OCI-LY1 (cell line): Measurements from ENCODE around the gene TPCN2.

Experiments
- EZH2 ChIP-seq: fragments of 200-600 bp; sonication (generic), shearing (Covaris generic); IDR thresholded peaks from 2 replicates; pipeline ENCODE4 v1.8.0; 2017; ENCODE audit warnings: borderline replicate concordance, mixed run types, mild to moderate bottlenecking, antibody characterized with exemption, low read length, moderate library complexity, mixed read lengths
- TF ChIP-seq, protein P1 (sequence below): fragments of 200-600 bp; sonication (generic), shearing (Covaris generic); IDR thresholded peaks from 2 replicates; pipeline ENCODE4 v1.5.1; 2017; ENCODE audit warnings: mild to moderate bottlenecking, antibody characterized with exemption, low read length, moderate library complexity, mixed read lengths

DNA sequence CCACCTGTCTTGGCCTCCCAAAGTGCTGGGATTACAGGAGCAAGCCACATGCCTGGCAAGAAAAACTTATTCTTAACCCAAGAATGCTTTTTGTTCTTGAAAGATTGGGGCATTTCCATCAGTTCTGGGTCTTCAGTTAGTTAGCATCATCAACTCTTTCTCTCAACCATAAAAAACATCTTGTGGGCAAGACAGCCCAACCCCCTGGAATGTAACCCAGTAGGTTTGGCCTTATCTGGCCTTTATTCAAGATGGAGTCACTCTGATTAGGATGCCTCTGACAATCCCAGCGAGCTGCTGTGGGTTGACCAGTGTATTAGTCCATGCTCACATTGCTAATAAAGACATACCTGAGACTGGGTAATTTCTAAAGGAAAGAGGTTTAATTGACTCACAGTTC lies 9.2 kb upstream of the TPCN2 start:
- TF ChIP-seq, protein P1, sequence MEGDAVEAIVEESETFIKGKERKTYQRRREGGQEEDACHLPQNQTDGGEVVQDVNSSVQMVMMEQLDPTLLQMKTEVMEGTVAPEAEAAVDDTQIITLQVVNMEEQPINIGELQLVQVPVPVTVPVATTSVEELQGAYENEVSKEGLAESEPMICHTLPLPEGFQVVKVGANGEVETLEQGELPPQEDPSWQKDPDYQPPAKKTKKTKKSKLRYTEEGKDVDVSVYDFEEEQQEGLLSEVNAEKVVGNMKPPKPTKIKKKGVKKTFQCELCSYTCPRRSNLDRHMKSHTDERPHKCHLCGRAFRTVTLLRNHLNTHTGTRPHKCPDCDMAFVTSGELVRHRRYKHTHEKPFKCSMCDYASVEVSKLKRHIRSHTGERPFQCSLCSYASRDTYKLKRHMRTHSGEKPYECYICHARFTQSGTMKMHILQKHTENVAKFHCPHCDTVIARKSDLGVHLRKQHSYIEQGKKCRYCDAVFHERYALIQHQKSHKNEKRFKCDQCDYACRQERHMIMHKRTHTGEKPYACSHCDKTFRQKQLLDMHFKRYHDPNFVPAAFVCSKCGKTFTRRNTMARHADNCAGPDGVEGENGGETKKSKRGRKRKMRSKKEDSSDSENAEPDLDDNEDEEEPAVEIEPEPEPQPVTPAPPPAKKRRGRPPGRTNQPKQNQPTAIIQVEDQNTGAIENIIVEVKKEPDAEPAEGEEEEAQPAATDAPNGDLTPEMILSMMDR, result no peak
- TF ChIP-seq EZH2, result no peak
